Measurements from ENCODE around the gene PRELID2. TPM values are rescaled to one million over a fixed set of nuclear protein-coding genes. Genes with fewer than 3 reads are reported as not detected.

The PRELID2 gene
- polyA plus RNA-seq, 1 donor (not counting 4 experiments of a cell fraction or from before 2014, with no cell fraction given), result 5.1 TPM

- Histone ChIP-seq H3K4me1 (ENCODE audit: control insufficient read depth, extremely low read depth, insufficient read depth, low read length) (no peaks in the 10 kb centered on the region), H3K36me3 (ENCODE audit: control insufficient read depth in 2 of 2, extremely low read depth in 1 of 2, insufficient read depth in 2 of 2, low read length in 2 of 2) (no peaks in the 10 kb centered on the region), H3K4me2 (ENCODE audit: control insufficient read depth, extremely low read depth, insufficient read depth, low read depth, low read length) (no peak overlapping the region), H4K20me1 (ENCODE audit: control insufficient read depth, extremely low read depth, insufficient read depth, low read length) (no peaks in the 10 kb centered on the region), H3K4me3 (ENCODE audit: control insufficient read depth in 2 of 3, extremely low read depth in 1 of 3, insufficient read depth in 2 of 3, low read depth in 1 of 3, low read length in 3 of 3) (no peak overlapping the region), H3K27me3 (ENCODE audit: control insufficient read depth, extremely low read depth, insufficient read depth, low read length) (no peaks in the 10 kb centered on the region), H3K9ac (ENCODE audit: control insufficient read depth, extremely low read depth, insufficient read depth, low read length) (no peak overlapping the region), H3K79me2 (ENCODE audit: control insufficient read depth, insufficient read depth, low read length) (no peaks in the 10 kb centered on the region), H3K9me1 (ENCODE audit: control insufficient read depth, extremely low read depth, insufficient read depth, low read length) (no peaks in the 10 kb centered on the region), H2AFZ (ENCODE audit: control insufficient read depth, low read length) (no peak overlapping the region), H3K9me3 (ENCODE audit: control insufficient read depth, low read depth, low read length) (no peaks in the 10 kb centered on the region), H3K27ac (ENCODE audit: control insufficient read depth, insufficient read depth, low read length) (no peak overlapping the region)
- TF ChIP-seq EZH2 (IDR thresholded peaks at IDR 0.05; ENCODE audit: low read length) (no peak), CTCF (optimal IDR thresholded peaks at IDR 0.05 in 1 of 3, IDR thresholded peaks at IDR 0.05 in 1 of 3, conservative IDR thresholded peaks at IDR 0.05 in 1 of 3; ENCODE audit: extremely low read depth in 1 of 3, insufficient read depth in 2 of 3, low read length in 3 of 3) (no peak)
- DNase-seq (ENCODE audit: low read depth, low spot score), result no peak
- no peak for FAIRE-seq
- dilution Hi-C loops (cut with MboI; ENCODE audit: extremely low pct_ligation_motif_present, low sequenced_read_pairs), result no loop called here
These were observed 119.7 kb downstream of the PRELID2 start for GRCh38 chr5:145715412-145715811.

DNA sequence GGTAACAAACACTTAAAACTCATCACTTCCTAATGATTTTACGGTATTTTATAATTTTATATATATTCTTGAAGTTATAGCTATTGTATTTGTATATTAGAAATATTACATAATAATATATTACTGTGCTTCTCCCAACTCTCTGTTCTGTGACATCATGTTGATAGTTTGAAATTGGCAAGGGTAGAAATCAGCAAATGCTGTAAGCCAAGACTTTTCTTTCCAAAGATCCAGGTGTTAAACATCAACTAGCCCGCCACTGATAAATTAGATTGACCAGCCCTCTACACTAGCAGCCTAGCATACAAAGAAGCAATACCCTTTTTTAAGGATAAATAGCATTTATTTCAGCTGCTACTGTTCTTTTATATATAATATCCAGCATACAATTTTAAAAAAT is 122.9 kb downstream of the PRELID2 start:
- no peak overlapping the region for H3K4me2 ChIP-seq (ENCODE audit: control insufficient read depth, extremely low read depth, insufficient read depth, low read depth, low read length)
- no peak overlapping the region for H3K9ac ChIP-seq (ENCODE audit: control insufficient read depth, extremely low read depth, insufficient read depth, low read length)
- no peaks in the 10 kb centered on the region for H4K20me1 ChIP-seq (ENCODE audit: control insufficient read depth, extremely low read depth, insufficient read depth, low read length)
- dilution Hi-C loops (cut with MboI; ENCODE audit: extremely low pct_ligation_motif_present, low sequenced_read_pairs), result no loop called here
- no peak overlapping the region for H3K27ac ChIP-seq (ENCODE audit: control insufficient read depth, insufficient read depth, low read length)
- H3K4me3 ChIP-seq (ENCODE audit: control insufficient read depth in 2 of 3, extremely low read depth in 1 of 3, insufficient read depth in 2 of 3, low read depth in 1 of 3, low read length in 3 of 3), result no peak overlapping the region
- no peak for TF ChIP-seq EZH2 (IDR thresholded peaks at IDR 0.05; ENCODE audit: low read length)
- no peak for TF ChIP-seq CTCF (optimal IDR thresholded peaks at IDR 0.05 in 1 of 3, IDR thresholded peaks at IDR 0.05 in 1 of 3, conservative IDR thresholded peaks at IDR 0.05 in 1 of 3; ENCODE audit: extremely low read depth in 1 of 3, insufficient read depth in 2 of 3, low read length in 3 of 3)
- H3K36me3 ChIP-seq (ENCODE audit: control insufficient read depth in 2 of 2, extremely low read depth in 1 of 2, insufficient read depth in 2 of 2, low read length in 2 of 2), result no peaks in the 10 kb centered on the region
- FAIRE-seq, result no peak
- H3K9me1 ChIP-seq (ENCODE audit: control insufficient read depth, extremely low read depth, insufficient read depth, low read length), result no peaks in the 10 kb centered on the region
- no peaks in the 10 kb centered on the region for H3K79me2 ChIP-seq (ENCODE audit: control insufficient read depth, insufficient read depth, low read length)
- H2AFZ ChIP-seq (ENCODE audit: control insufficient read depth, low read length), result no peak overlapping the region
- no peaks in the 10 kb centered on the region for H3K9me3 ChIP-seq (ENCODE audit: control insufficient read depth, low read depth, low read length)
- no peaks in the 10 kb centered on the region for H3K27me3 ChIP-seq (ENCODE audit: control insufficient read depth, extremely low read depth, insufficient read depth, low read length)
- no peaks in the 10 kb centered on the region for H3K4me1 ChIP-seq (ENCODE audit: control insufficient read depth, extremely low read depth, insufficient read depth, low read length)
- DNase-seq (ENCODE audit: low read depth, low spot score), result no peak
